ENCODE results near the gene MUSTN1.

Gene MUSTN1

GRCh38 chr3:52877085-52877484 lies 42.3 kb upstream of the MUSTN1 start:
- no peaks in the 10 kb centered on the region for H3K4me1 ChIP-seq (ENCODE audit: insufficient read depth, insufficient read length)
- H3K9ac ChIP-seq (ENCODE audit: insufficient read length, low read depth) = no peak overlapping the region
- no peak overlapping the region for H3K4me3 ChIP-seq (ENCODE audit: insufficient read length, low read depth)
- TF ChIP-seq SUZ12 (IDR thresholded peaks at IDR 0.05; ENCODE audit: extremely low read depth, insufficient read depth, insufficient read length) (no peak), ZNF274 (IDR thresholded peaks at IDR 0.05; ENCODE audit: low read depth, low read length) (no peak), YY1 (IDR thresholded peaks at IDR 0.05; ENCODE audit: insufficient read depth, insufficient read length) (no peak)
- no peaks in the 10 kb centered on the region for H3K27me3 ChIP-seq (ENCODE audit: insufficient read depth, insufficient read length)
- H3K36me3 ChIP-seq (ENCODE audit: insufficient read depth, insufficient read length, low read length) = peaks cover 7% of the 10 kb centered on the region
- H3K9me3 ChIP-seq (ENCODE audit: insufficient read depth, low read length) = no peaks in the 10 kb centered on the region
- DNase-seq (ENCODE audit: low read depth, low spot score) = no peak

GRCh38 chr3:52874864-52875587 lies 40.2 kb upstream of the MUSTN1 start:
- peaks cover 4% of the 10 kb centered on the region for H3K36me3 ChIP-seq (ENCODE audit: insufficient read depth, insufficient read length, low read length)
- no peaks in the 10 kb centered on the region for H3K9me3 ChIP-seq (ENCODE audit: insufficient read depth, low read length)
- no peak overlapping the region for H3K4me3 ChIP-seq (ENCODE audit: insufficient read length, low read depth)
- no peaks in the 10 kb centered on the region for H3K27me3 ChIP-seq (ENCODE audit: insufficient read depth, insufficient read length)
- no peaks in the 10 kb centered on the region for H3K4me1 ChIP-seq (ENCODE audit: insufficient read depth, insufficient read length)
- DNase-seq (ENCODE audit: low read depth, low spot score) = no peak
- TF ChIP-seq YY1 (IDR thresholded peaks at IDR 0.05; ENCODE audit: insufficient read depth, insufficient read length) = no peak
- no peak for TF ChIP-seq ZNF274 (IDR thresholded peaks at IDR 0.05; ENCODE audit: low read depth, low read length)
- no peak for TF ChIP-seq SUZ12 (IDR thresholded peaks at IDR 0.05; ENCODE audit: extremely low read depth, insufficient read depth, insufficient read length)
- H3K9ac ChIP-seq (ENCODE audit: insufficient read length, low read depth) = no peak overlapping the region

- Histone ChIP-seq H3K4me3 (ENCODE audit: insufficient read length, low read depth) (no peak overlapping the region), H3K36me3 (ENCODE audit: insufficient read depth, insufficient read length, low read length) (no peaks in the 10 kb centered on the region)
- TF ChIP-seq SUZ12 (IDR thresholded peaks at IDR 0.05; ENCODE audit: extremely low read depth, insufficient read depth, insufficient read length) (no peak), YY1 (IDR thresholded peaks at IDR 0.05; ENCODE audit: insufficient read depth, insufficient read length) (no peak), ZNF274 (IDR thresholded peaks at IDR 0.05; ENCODE audit: low read depth, low read length) (no peak)
These were observed 39.4 kb upstream of the MUSTN1 start for GRCh38 chr3:52874160-52874701.

GRCh38 chr3:52873433-52874159 lies 38.8 kb upstream of the MUSTN1 start:
- Histone ChIP-seq H3K4me1 (ENCODE audit: insufficient read depth, insufficient read length) (no peaks in the 10 kb centered on the region), H3K9ac (ENCODE audit: insufficient read length, low read depth) (no peak overlapping the region), H3K27me3 (ENCODE audit: insufficient read depth, insufficient read length) (no peaks in the 10 kb centered on the region), H3K36me3 (ENCODE audit: insufficient read depth, insufficient read length, low read length) (no peaks in the 10 kb centered on the region), H3K9me3 (ENCODE audit: insufficient read depth, low read length) (no peaks in the 10 kb centered on the region), H3K4me3 (ENCODE audit: insufficient read length, low read depth) (no peak overlapping the region)
- peak; percentile 43 for DNase-seq (ENCODE audit: low read depth, low spot score)
- TF ChIP-seq YY1 (IDR thresholded peaks at IDR 0.05; ENCODE audit: insufficient read depth, insufficient read length) = no peak
- no peak for TF ChIP-seq SUZ12 (IDR thresholded peaks at IDR 0.05; ENCODE audit: extremely low read depth, insufficient read depth, insufficient read length)
- no peak for TF ChIP-seq ZNF274 (IDR thresholded peaks at IDR 0.05; ENCODE audit: low read depth, low read length)

More at GRCh38 chr3:52874160-52874701, 39.4 kb upstream of the MUSTN1 start:
- DNase-seq (ENCODE audit: low read depth, low spot score) = no peak
- Histone ChIP-seq H3K4me1 (ENCODE audit: insufficient read depth, insufficient read length) (no peaks in the 10 kb centered on the region), H3K9me3 (ENCODE audit: insufficient read depth, low read length) (no peaks in the 10 kb centered on the region), H3K27me3 (ENCODE audit: insufficient read depth, insufficient read length) (no peaks in the 10 kb centered on the region), H3K9ac (ENCODE audit: insufficient read length, low read depth) (no peak overlapping the region)

GRCh38 chr3:52872245-52872644 lies 37.4 kb upstream of the MUSTN1 start:
- H3K4me1 ChIP-seq (ENCODE audit: insufficient read depth, insufficient read length) = no peaks in the 10 kb centered on the region
- TF ChIP-seq YY1 (IDR thresholded peaks at IDR 0.05; ENCODE audit: insufficient read depth, insufficient read length) (no peak), SUZ12 (IDR thresholded peaks at IDR 0.05; ENCODE audit: extremely low read depth, insufficient read depth, insufficient read length) (no peak), ZNF274 (IDR thresholded peaks at IDR 0.05; ENCODE audit: low read depth, low read length) (no peak)
- no peaks in the 10 kb centered on the region for H3K36me3 ChIP-seq (ENCODE audit: insufficient read depth, insufficient read length, low read length)
- no peaks in the 10 kb centered on the region for H3K9me3 ChIP-seq (ENCODE audit: insufficient read depth, low read length)
- H3K27me3 ChIP-seq (ENCODE audit: insufficient read depth, insufficient read length) = no peaks in the 10 kb centered on the region
- H3K4me3 ChIP-seq (ENCODE audit: insufficient read length, low read depth) = no peak overlapping the region
- H3K9ac ChIP-seq (ENCODE audit: insufficient read length, low read depth) = no peak overlapping the region
- DNase-seq (ENCODE audit: low read depth, low spot score) = no peak

- no peaks in the 10 kb centered on the region for H3K36me3 ChIP-seq (ENCODE audit: insufficient read depth, insufficient read length, low read length)
- no peaks in the 10 kb centered on the region for H3K9me3 ChIP-seq (ENCODE audit: insufficient read depth, low read length)
- TF ChIP-seq SUZ12 (IDR thresholded peaks at IDR 0.05; ENCODE audit: extremely low read depth, insufficient read depth, insufficient read length) (no peak), ZNF274 (IDR thresholded peaks at IDR 0.05; ENCODE audit: low read depth, low read length) (no peak), YY1 (IDR thresholded peaks at IDR 0.05; ENCODE audit: insufficient read depth, insufficient read length) (no peak)
- no peaks in the 10 kb centered on the region for H3K27me3 ChIP-seq (ENCODE audit: insufficient read depth, insufficient read length)
- no peak overlapping the region for H3K4me3 ChIP-seq (ENCODE audit: insufficient read length, low read depth)
- no peak for DNase-seq (ENCODE audit: low read depth, low spot score)
- H3K4me1 ChIP-seq (ENCODE audit: insufficient read depth, insufficient read length) = no peaks in the 10 kb centered on the region
- no peak overlapping the region for H3K9ac ChIP-seq (ENCODE audit: insufficient read length, low read depth)
These were observed 36.9 kb upstream of the MUSTN1 start for GRCh38 chr3:52871761-52872160.

GRCh38 chr3:52870471-52870870 lies 35.7 kb upstream of the MUSTN1 start:
- H3K27me3 ChIP-seq (ENCODE audit: insufficient read depth, insufficient read length) = no peaks in the 10 kb centered on the region
- H3K36me3 ChIP-seq (ENCODE audit: insufficient read depth, insufficient read length, low read length) = no peaks in the 10 kb centered on the region
- TF ChIP-seq YY1 (IDR thresholded peaks at IDR 0.05; ENCODE audit: insufficient read depth, insufficient read length) (no peak), ZNF274 (IDR thresholded peaks at IDR 0.05; ENCODE audit: low read depth, low read length) (no peak), SUZ12 (IDR thresholded peaks at IDR 0.05; ENCODE audit: extremely low read depth, insufficient read depth, insufficient read length) (no peak)
- H3K4me1 ChIP-seq (ENCODE audit: insufficient read depth, insufficient read length) = no peaks in the 10 kb centered on the region
- H3K9ac ChIP-seq (ENCODE audit: insufficient read length, low read depth) = no peak overlapping the region
- no peak for DNase-seq (ENCODE audit: low read depth, low spot score)
- no peak overlapping the region for H3K4me3 ChIP-seq (ENCODE audit: insufficient read length, low read depth)
- H3K9me3 ChIP-seq (ENCODE audit: insufficient read depth, low read length) = peaks cover 4% of the 10 kb centered on the region; the same call in 1 of the 2 replicates

Measured in NT2/D1 (cell line).